GM19238 (cell line): ENCODE measurements around the gene LIN28B.
"Not testable (repeated sequence)": the region's sequence is repeated elsewhere in the genome, so short reads cannot be mapped to it uniquely, and the experiment has no call there.

Experiments
- DNase-seq: peaks from one replicate; pipeline ENCODE4 v3.0.0; 2011; ENCODE audit warnings: low spot score; ENCODE audit not compliant: insufficient read length

LIN28B gene

DNA sequence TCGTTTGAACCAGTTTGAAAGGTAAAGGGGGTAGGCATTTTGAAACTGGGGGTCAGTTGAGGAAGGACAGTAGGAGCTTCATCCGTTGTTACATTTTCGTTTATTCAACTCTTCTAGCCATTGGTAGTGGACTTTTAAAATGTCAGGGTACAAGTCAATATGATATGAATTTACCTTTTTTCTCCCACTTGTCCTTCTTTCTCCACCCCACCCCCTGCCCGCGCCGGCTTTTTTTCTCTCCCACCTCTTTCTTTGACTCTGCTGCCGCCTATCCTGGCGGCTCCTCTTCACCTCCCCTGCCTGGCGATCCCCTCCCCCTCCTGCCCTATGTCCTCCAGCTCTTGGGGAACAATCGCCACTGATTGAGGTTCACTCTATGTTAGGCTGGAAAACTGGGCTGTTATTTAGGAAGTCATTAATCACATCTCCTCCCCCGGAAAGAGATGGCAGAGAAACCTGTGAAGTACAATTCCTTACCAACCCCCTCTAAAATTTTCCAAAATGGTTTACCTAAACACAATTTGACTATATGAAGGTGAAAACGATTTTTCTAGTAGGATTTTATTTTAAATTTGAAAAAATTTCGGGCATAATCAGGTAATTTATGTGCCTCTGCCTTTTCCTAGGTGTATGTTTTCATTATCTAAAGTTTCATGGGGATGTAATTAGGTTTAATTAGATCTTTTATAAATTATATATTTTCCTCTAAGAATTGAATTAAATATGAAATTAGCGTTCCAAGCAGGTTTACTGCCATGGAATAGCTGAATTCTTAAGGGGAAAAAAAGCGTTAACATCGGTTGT lies 778 bp upstream of the LIN28B start:
- DNase-seq = no peak

- DNase-seq = no peak
These were observed 632 bp downstream of the LIN28B start for GRCh38 chr6:104957301-104958177.

DNA sequence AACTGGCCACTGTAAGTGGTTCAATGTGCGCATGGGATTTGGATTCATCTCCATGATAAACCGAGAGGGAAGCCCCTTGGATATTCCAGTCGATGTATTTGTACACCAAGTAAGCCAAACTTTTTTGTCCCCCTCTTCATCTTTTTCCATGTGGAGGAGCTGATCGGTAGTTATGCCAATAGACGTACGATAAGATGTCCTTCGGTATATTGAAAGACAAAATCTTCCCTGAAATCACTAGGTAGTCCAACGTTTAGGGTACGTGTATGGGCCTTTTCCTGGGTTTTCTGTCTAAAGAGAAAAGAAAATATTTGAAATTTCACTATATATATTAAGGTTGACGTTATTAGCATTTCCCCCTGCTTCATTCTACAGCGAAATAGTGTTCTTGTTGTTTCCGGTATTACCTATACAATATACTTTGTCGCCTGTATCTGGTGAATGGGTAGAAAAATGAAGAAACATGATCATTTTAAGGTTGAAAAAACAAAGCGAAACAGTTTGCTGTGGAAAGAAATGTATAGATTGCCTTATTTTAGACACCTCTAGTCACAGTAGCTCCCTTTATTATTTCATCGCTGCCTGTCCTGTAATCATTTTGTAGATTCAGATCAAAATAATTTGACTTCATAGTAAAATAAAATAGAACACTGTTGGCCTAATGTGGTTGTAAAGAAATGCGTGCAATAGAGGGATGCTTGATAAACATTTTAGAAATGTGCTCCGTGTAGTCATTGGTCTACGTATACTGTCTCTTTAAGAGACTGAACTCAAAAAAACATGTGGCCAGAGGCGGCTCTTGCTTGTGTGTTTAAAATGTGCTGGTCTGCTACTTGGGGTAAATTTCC lies 1.5 kb downstream of the LIN28B start:
- DNase-seq = no peak

DNA sequence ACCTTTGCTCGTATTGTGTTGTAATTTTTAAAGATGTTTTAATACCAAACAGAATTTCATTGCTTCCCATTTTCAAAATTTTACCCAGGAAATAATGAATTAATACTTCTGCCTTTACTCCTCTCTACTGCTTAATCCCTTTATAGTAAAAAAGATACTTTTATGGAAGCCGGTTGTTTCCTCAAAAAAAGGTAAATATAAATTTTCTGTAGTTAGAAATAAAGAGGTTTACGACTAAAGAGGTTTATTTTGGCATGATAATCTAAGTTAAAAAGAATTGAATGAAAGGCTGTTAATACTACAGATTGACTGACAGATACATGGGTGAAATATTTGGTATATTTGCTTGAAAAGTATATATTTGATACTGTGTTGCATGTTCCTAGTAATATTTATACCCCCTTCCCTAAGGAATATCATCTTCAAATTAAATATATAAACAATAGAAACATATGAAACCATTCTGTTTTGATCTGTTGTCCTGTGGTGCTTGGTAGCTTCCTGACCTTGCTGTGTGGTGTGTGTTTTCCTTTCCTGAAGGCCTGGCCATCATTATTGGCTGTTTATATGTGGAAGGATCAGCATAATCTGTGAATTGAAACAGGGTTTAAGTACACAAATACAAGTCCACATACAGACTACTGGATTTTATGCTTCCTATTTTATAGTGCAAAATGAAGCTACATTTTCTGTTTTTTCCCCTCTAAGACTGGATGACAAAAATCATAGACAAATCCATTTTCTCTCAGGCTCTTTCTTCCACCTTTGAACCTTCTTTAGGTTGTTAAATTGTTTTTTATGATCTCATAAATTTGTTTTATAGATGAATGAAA lies 2.3 kb downstream of the LIN28B start:
- DNase-seq = no peak

- DNase-seq = no peak
These were observed 12.2 kb downstream of the LIN28B start for GRCh38 chr6:104969108-104969507.

DNA sequence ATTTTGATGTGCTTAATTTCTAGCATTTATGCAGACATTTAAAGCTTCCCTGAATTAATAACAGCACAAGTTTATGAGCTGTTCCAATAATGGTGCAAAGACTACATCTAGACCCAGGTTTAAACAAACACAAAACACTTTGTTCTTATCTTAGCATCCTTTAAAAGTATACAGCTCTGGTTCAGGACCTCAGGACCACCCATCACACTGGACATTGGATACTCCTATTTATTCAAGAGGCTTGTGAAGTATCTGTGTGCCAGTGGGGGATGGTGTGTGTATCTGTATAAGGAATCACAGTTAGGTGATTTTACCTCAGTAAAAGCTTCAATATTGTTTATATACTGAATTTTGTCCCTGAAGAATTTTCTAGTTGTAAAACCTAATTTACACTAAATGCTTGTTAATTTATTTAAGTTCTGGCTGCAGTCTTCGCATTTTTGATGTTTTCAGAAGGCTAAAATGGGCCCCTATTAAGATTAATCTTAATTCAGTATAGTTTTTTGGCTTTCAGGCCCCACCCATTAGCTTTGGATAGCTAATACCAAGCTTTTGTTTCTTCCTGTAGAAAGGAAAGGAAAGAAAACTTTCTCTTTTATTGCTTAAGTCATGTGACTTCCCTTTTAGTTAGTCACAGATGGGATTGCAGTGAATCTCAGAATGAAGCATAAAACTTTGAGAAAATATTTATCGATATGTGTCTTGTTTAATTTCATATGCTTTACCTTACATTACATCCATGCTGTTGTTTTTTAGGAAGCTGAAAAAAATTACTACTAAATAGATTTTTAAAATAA lies 13.1 kb downstream of the LIN28B start:
- no peak for DNase-seq

DNA sequence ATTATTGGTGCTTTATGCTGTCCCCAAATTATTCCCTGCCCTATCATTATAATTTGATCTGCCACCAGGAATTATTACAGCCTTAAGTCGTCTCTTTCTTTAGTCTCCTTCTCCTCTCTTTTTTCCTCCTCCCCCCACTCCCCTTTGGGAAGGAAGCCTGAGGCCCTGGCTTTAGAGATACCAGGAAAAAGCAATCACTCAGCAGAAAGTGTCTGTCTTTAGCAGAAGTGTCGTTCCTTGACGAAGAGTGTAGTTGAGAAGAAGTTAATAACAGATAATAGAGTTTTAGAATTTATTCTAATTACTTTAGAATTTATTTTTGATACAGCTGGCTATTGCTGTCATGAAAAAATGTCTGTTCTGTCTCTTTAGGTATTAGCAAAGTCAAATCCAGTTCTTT lies 16.5 kb downstream of the LIN28B start:
- no peak for DNase-seq

- no peak for DNase-seq
These were observed 26.4 kb downstream of the LIN28B start for GRCh38 chr6:104983296-104983695.

DNA sequence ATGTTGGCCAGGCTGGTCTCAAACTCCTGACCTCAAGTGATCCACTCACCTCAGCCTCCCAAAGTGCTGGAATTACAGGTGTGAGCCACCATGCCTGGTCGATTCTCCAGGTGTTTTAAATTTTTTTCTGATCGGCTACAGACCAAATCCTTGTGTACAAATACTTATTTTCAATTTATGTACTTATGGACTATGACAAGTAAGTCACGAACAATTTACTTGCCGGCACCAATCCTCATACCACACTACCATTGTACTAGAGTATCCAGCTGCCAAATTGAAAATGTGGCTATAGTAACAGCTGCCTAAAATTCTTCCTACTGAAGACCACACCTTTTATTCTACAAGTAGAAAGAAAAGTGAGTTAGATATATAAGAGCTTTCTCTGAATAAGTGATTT lies 26.9 kb downstream of the LIN28B start:
- DNase-seq = no peak

DNA sequence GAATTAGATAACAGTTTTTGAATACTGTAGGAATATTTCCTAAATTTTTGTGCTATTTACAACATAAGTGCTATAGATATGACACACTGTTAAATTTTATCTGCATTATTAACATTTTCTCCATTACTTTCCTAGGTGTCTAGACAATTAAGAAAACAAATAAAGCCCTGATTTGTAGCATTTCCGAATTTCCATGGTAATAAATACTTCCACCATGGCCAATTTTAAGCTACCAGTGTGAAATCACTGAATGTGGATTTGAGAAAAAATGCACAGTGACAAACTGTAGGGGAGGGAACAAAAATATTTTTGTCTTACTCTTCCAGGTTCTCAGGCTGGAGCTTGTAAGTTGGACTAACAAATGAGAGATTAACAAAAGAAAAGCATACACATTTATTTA lies 27.9 kb downstream of the LIN28B start:
- no peak for DNase-seq

DNA sequence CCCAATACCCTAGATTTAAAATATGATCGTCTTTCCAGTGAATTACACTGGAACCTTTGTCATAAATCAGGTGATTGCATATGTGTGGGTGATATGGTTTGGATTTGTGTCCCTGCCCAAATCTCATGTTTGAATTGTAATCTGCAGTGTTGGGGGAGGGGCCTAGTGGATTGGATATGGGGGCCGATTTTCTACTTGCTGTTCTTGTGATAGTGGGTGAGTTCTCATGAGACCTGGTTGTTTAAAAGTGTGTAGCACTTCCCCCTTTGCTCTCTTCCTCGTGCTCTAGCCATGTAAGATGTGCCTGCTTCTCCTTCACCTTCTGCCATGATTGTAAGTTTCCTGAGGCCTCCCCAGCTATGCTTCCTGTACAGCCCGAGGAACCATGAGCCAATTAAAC lies 29.0 kb downstream of the LIN28B start:
- not testable (repeated sequence) for DNase-seq

DNA sequence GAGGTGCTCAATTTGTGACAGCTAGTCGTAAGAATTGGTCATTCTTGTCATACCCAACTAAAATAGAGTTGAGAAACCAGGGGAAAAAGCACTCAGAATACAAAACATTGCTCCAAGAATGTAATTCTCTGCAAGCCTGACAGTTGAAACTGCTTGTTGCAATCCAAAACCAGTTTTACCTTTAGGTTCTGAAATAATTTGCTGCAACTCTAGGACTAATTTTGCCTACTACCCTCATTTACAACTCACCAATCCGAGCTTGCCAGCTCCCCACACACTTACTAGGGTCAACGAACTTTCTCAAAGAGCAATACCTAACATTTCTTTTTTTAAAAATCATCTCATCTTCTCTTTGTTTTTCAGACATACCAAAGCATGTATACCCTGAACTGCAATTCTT lies 29.7 kb downstream of the LIN28B start:
- no peak for DNase-seq

DNA sequence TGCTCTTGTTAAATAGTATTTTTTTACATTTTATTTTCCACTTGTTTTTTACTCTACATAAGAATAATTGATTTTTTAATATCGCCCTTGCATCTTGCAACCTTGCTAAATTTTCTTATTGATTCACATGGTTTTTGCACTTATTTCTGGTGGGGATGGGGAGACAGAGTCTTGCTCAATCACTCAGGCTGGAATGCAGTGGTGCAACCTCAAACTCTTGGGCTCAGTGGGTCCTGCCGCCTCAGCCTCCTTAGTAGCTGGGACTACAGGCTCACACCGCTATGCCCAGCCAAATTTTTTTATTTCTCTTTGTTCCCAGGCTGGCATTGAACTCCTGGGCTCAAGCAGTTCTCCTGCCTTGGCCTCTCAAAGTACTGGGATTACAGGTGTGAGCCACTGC lies 30.3 kb downstream of the LIN28B start:
- no peak for DNase-seq

GRCh38 chr6:104990085-104990484 lies 33.2 kb downstream of the LIN28B start:
- DNase-seq = no peak

GRCh38 chr6:104991062-104991461 lies 34.2 kb downstream of the LIN28B start:
- not testable (repeated sequence) for DNase-seq

DNA sequence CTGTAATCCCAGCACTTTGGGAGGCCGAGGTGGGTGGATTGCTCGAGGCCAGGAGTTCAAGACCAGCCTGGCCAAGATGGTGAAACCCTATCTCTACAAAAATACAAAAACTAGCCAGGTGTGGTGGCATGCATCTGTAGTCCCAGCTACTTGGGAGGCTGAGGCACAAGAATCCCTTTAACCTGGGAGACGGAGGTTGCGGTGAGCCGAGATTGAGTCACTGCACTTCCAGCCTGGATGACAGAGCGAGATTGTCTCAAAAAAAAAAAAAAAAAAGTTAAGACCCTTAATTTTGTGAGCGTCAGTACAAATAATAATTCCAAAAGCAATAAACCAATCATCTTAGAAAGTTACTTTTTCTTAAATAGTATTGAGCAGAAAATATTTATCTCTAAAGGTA lies 36.7 kb downstream of the LIN28B start:
- DNase-seq = not testable (repeated sequence)

GRCh38 chr6:104995989-104996617 lies 39.2 kb downstream of the LIN28B start:
- DNase-seq = no peak

- no peak for DNase-seq
These were observed 44.2 kb downstream of the LIN28B start for GRCh38 chr6:105001063-105001462.

- no peak for DNase-seq
These were observed 45.0 kb downstream of the LIN28B start for GRCh38 chr6:105001906-105002305.
